HEK293 (cell line): ENCODE results near the gene TASP1.

Experiments
- CTCF ChIA-PET: fragments of 350-600 bp; formaldehyde crosslinking; extraction: SDS; loops from one replicate; lab custom pipeline; 2021; ENCODE audit warnings: antibody characterized with exemption; lab: Yijun Ruan, JAX
- POLR2A ChIA-PET: fragments of 300-600 bp; formaldehyde crosslinking; extraction: SDS; loops from one replicate; lab custom pipeline; 2020; ENCODE audit warnings: antibody characterized with exemption, inconsistent platforms; lab: Yijun Ruan, JAX
- H3K27ac ChIP-seq: fragments of 200-500 bp; sonication (Bioruptor generic); 2 replicates; pipeline ENCODE4 v1.5.1; 2014; ENCODE audit warnings: low read depth, low read length, control low read depth, inconsistent platforms; ENCODE audit errors: extremely low read depth
- H3K36me3 ChIP-seq, 2 experiments: fragments of 200-500 bp in 1 of 2; sonication (Bioruptor generic) in 1 of 2; 1 replicate in 1 of 2; 2 replicates in 1 of 2; pipeline ENCODE4 v1.5.1; 2014 to 2017; ENCODE audit warnings: inconsistent platforms in 2 of 2, low read length in 2 of 2; ENCODE audit not compliant: control insufficient read depth in 2 of 2, insufficient read depth in 1 of 2
- H3K4me1 ChIP-seq: fragments of 200-500 bp; sonication (Bioruptor generic); 2 replicates; pipeline ENCODE4 v1.5.1; 2014; ENCODE audit warnings: mild to moderate bottlenecking, low read length, inconsistent platforms; ENCODE audit not compliant: control insufficient read depth, insufficient read depth
- H3K4me3 ChIP-seq: 2 replicates; pipeline ENCODE4 v1.5.1; 2011; ENCODE audit warnings: low read depth, mild to moderate bottlenecking, control low read depth, low read length, moderate library complexity
- H3K9me3 ChIP-seq: fragments of 200-500 bp; sonication (Bioruptor generic); 2 replicates; pipeline ENCODE4 v1.5.1; 2014; ENCODE audit warnings: low read depth, low read length, inconsistent platforms; ENCODE audit not compliant: control insufficient read depth, insufficient read depth
- KLF16 ChIP-seq: fragments of 450-650 bp; formaldehyde crosslinking; IDR thresholded peaks from 2 replicates; pipeline ENCODE4 v1.5.1; 2017; ENCODE audit warnings: missing biosample characterization, missing genetic modification characterization
- KLF8 ChIP-seq: fragments of 450-650 bp; formaldehyde crosslinking; IDR thresholded peaks from 2 replicates; pipeline ENCODE4 v1.5.1; 2016; ENCODE audit warnings: missing biosample characterization, missing genetic modification characterization
- SCRT1 ChIP-seq: fragments of 450-650 bp; formaldehyde crosslinking; IDR thresholded peaks from 2 replicates; pipeline ENCODE4 v1.5.1; 2016; ENCODE audit warnings: missing biosample characterization, missing genetic modification characterization, borderline replicate concordance
- ZBTB8A ChIP-seq: fragments of 450-650 bp; formaldehyde crosslinking; IDR thresholded peaks from 2 replicates; pipeline ENCODE4 v1.5.1; 2016; ENCODE audit warnings: missing biosample characterization, missing genetic modification characterization
- ZFP3 ChIP-seq: fragments of 450-650 bp; formaldehyde crosslinking; IDR thresholded peaks from 2 replicates; pipeline ENCODE4 v1.5.1; 2016; ENCODE audit warnings: low read depth, missing biosample characterization, missing genetic modification characterization
- ZFP37 ChIP-seq: fragments of 450-650 bp; formaldehyde crosslinking; IDR thresholded peaks from 2 replicates; pipeline ENCODE4 v1.5.1; 2016; ENCODE audit warnings: missing biosample characterization, missing genetic modification characterization
- ZNF146 ChIP-seq: fragments of 450-650 bp; formaldehyde crosslinking; IDR thresholded peaks from 2 replicates; pipeline ENCODE4 v1.5.1; 2016; ENCODE audit warnings: missing biosample characterization, missing genetic modification characterization
- ZNF148 ChIP-seq: fragments of 450-650 bp; formaldehyde crosslinking; IDR thresholded peaks from 2 replicates; pipeline ENCODE4 v1.5.0; 2017; ENCODE audit warnings: missing biosample characterization, missing genetic modification characterization, borderline replicate concordance
- ZNF184 ChIP-seq: fragments of 450-650 bp; IDR thresholded peaks from 2 replicates; pipeline ENCODE4 v1.5.1; 2018; ENCODE audit warnings: missing biosample characterization, mild to moderate bottlenecking, missing genetic modification characterization
- ZNF214 ChIP-seq: fragments of 450-650 bp; formaldehyde crosslinking; IDR thresholded peaks from 2 replicates; pipeline ENCODE4 v1.5.1; 2017; ENCODE audit warnings: missing biosample characterization, mild to moderate bottlenecking, missing genetic modification characterization, borderline replicate concordance
- ZNF280C ChIP-seq: fragments of 450-650 bp; formaldehyde crosslinking; IDR thresholded peaks from 2 replicates; pipeline ENCODE4 v1.5.1; 2016; ENCODE audit warnings: missing biosample characterization, missing genetic modification characterization
- ZNF311 ChIP-seq: fragments of 450-650 bp; formaldehyde crosslinking; IDR thresholded peaks from 2 replicates; pipeline ENCODE4 v1.5.1; 2017; ENCODE audit warnings: missing biosample characterization, missing genetic modification characterization, borderline replicate concordance
- ZNF324 ChIP-seq: fragments of 450-650 bp; formaldehyde crosslinking; IDR thresholded peaks from 2 replicates; pipeline ENCODE4 v1.5.1; 2016; ENCODE audit warnings: missing biosample characterization, missing genetic modification characterization
- ZNF341 ChIP-seq: fragments of 450-650 bp; formaldehyde crosslinking; IDR thresholded peaks from 2 replicates; pipeline ENCODE4; 2016; ENCODE audit warnings: low read depth, missing biosample characterization, missing genetic modification characterization
- ZNF398 ChIP-seq: fragments of 450-650 bp; formaldehyde crosslinking; IDR thresholded peaks from 2 replicates; pipeline ENCODE4 v1.5.1; 2017; ENCODE audit warnings: missing biosample characterization, missing genetic modification characterization
- ZNF423 ChIP-seq: fragments of 450-650 bp; formaldehyde crosslinking; IDR thresholded peaks from 2 replicates; pipeline ENCODE4 v1.5.1; 2016; ENCODE audit warnings: missing biosample characterization, missing genetic modification characterization
- ZNF426 ChIP-seq: fragments of 450-650 bp; formaldehyde crosslinking; IDR thresholded peaks from 2 replicates; pipeline ENCODE4 v1.5.1; 2017; ENCODE audit warnings: missing biosample characterization, missing genetic modification characterization, mild to moderate bottlenecking, inconsistent platforms, moderate library complexity
- ZNF433 ChIP-seq: fragments of 450-650 bp; formaldehyde crosslinking; IDR thresholded peaks from 2 replicates; pipeline ENCODE4 v1.5.1; 2016; ENCODE audit warnings: missing biosample characterization, missing genetic modification characterization, low read depth
- ZNF549 ChIP-seq: fragments of 450-650 bp; IDR thresholded peaks from 2 replicates; pipeline ENCODE4 v1.5.1; 2018; ENCODE audit warnings: missing biosample characterization, missing genetic modification characterization, mild to moderate bottlenecking, inconsistent platforms, moderate library complexity
- ZNF558 ChIP-seq: fragments of 450-650 bp; formaldehyde crosslinking; IDR thresholded peaks from 2 replicates; pipeline ENCODE4 v1.5.1; 2016; ENCODE audit warnings: missing biosample characterization, missing genetic modification characterization
- ZNF610 ChIP-seq: fragments of 450-650 bp; formaldehyde crosslinking; IDR thresholded peaks from 2 replicates; pipeline ENCODE4 v1.5.1; 2016; ENCODE audit warnings: missing biosample characterization, missing genetic modification characterization, borderline replicate concordance
- ZNF626 ChIP-seq: fragments of 450-650 bp; sonication (Bioruptor Pico); formaldehyde crosslinking; IDR thresholded peaks from 2 replicates; pipeline ENCODE4 v1.5.1; 2018; ENCODE audit warnings: missing biosample characterization, missing genetic modification characterization, inconsistent platforms
- ZNF701 ChIP-seq: fragments of 450-650 bp; formaldehyde crosslinking; IDR thresholded peaks from 2 replicates; pipeline ENCODE4 v1.5.1; 2016; ENCODE audit warnings: missing biosample characterization, missing genetic modification characterization
- ZNF707 ChIP-seq: fragments of 450-650 bp; formaldehyde crosslinking; IDR thresholded peaks from 2 replicates; pipeline ENCODE4 v1.5.1; 2016; ENCODE audit warnings: missing biosample characterization, missing genetic modification characterization
- ZNF830 ChIP-seq: fragments of 450-650 bp; IDR thresholded peaks from 2 replicates; pipeline ENCODE4 v1.5.0; 2018; ENCODE audit warnings: missing biosample characterization, missing genetic modification characterization, low read depth, mild to moderate bottlenecking, moderate library complexity
- ZSCAN18 ChIP-seq: fragments of 450-650 bp; formaldehyde crosslinking; IDR thresholded peaks from 2 replicates; pipeline ENCODE4 v1.5.1; 2016; ENCODE audit warnings: missing biosample characterization, missing genetic modification characterization
- ZSCAN5A ChIP-seq: fragments of 450-650 bp; formaldehyde crosslinking; IDR thresholded peaks from 2 replicates; pipeline ENCODE4 v1.5.1; 2016; ENCODE audit warnings: missing biosample characterization, missing genetic modification characterization

TASP1 gene

GRCh38 chr20:13441388-13441787 is 197.3 kb downstream of the TASP1 start:
- Histone ChIP-seq H3K4me1 (no peaks in the 10 kb centered on the region), H3K27ac (no peak overlapping the region), H3K36me3 (no peaks in the 10 kb centered on the region), H3K4me3 (no peak overlapping the region), H3K9me3 (no peaks in the 10 kb centered on the region)
- POLR2A ChIA-PET: no interaction called here
- CTCF ChIA-PET: interaction anchor here (0.6 kb wide), 1 partner anchor 633 kb away, joined by 3 read pairs; no protein-coding TSS in a partner anchor
- no peak for TF ChIP-seq ZNF311 (tag by site-specific recombination)
- no peak for TF ChIP-seq ZSCAN5A (tag by site-specific recombination)
- TF ChIP-seq ZNF610 (tag by site-specific recombination): no peak
- TF ChIP-seq ZNF398 (tag by site-specific recombination): no peak
- TF ChIP-seq KLF16: no peak
- no peak for TF ChIP-seq ZNF214
- TF ChIP-seq ZNF148: no peak
- TF ChIP-seq ZNF701 (tag by site-specific recombination): no peak
- no peak for TF ChIP-seq ZNF324 (tag by site-specific recombination)
- no peak for TF ChIP-seq ZNF280C (tag by site-specific recombination)
- TF ChIP-seq ZNF707 (tag by site-specific recombination): no peak
- TF ChIP-seq ZNF423: no peak
- no peak for TF ChIP-seq ZNF184 (tag by site-specific recombination)
- TF ChIP-seq ZFP3 (tag by site-specific recombination): no peak
- TF ChIP-seq, all 188 proteins: peak for 0

- CTCF ChIA-PET: no interaction called here
- H3K4me1 ChIP-seq: no peaks in the 10 kb centered on the region
- no peaks in the 10 kb centered on the region for H3K9me3 ChIP-seq
- peaks cover 0 to 9% of the 10 kb centered on the region in 2 experiments; a peak in 1 of 3 replicates for H3K36me3 ChIP-seq
- H3K27ac ChIP-seq: no peak overlapping the region
- POLR2A ChIA-PET: no interaction called here
- H3K4me3 ChIP-seq: no peak overlapping the region
- TF ChIP-seq KLF8: no peak
- no peak for TF ChIP-seq ZNF146
- no peak for TF ChIP-seq ZNF433 (tag by site-specific recombination)
- no peak for TF ChIP-seq ZNF341 (tag by site-specific recombination)
- no peak for TF ChIP-seq ZBTB8A (tag by site-specific recombination)
- TF ChIP-seq ZNF549 (tag by site-specific recombination): no peak
- TF ChIP-seq ZFP37 (tag by site-specific recombination): no peak
- no peak for TF ChIP-seq ZNF626 (tag by site-specific recombination)
- TF ChIP-seq ZNF830 (tag by site-specific recombination): no peak
- TF ChIP-seq ZNF426 (tag by site-specific recombination): no peak
- TF ChIP-seq ZNF558 (tag by site-specific recombination): no peak
- no peak for TF ChIP-seq SCRT1 (tag by site-specific recombination)
- TF ChIP-seq ZSCAN18 (tag by site-specific recombination): no peak
Measured at GRCh38 chr20:13436530-13436929, 202.2 kb downstream of the TASP1 start.
